Left renal cortex interstitium (tissue), 4 donors: ENCODE results near the gene PTOV1. TPM values are rescaled to one million over a fixed set of nuclear protein-coding genes. Genes with fewer than 3 reads are reported as not detected.

Experiments
- DNase-seq, 4 donors: peaks; one replicate each; pipeline ENCODE4 v3.0.0-alpha.2; 2013; ENCODE audit warnings: low read depth in 4 of 4, low spot score in 2 of 4, missing footprints in 1 of 4
- polyA plus RNA-seq, 4 donors: library from polyadenylated mRNA; unstranded; fragments of 120-200 nt; gene quantifications; one replicate each; pipeline ENCODE4 v1.2.1, GENCODE V29; 2013; ENCODE audit not compliant: insufficient read length in 4 of 4

The PTOV1 gene
- polyA plus RNA-seq, 4 donors = 234 to 396 (median 355) TPM

- DNase-seq = no peak
Observed at GRCh38 chr19:49872245-49873128, 21.5 kb downstream of the PTOV1 start.

GRCh38 chr19:49873129-49873521 lies 22.2 kb downstream of the PTOV1 start:
- DNase-seq = no peak

- no peak for DNase-seq
Observed at GRCh38 chr19:49873834-49874233, 22.9 kb downstream of the PTOV1 start.

- no peak for DNase-seq
Observed at GRCh38 chr19:49874503-49875157, 23.7 kb downstream of the PTOV1 start.

- no peak for DNase-seq
Observed at GRCh38 chr19:49875177-49875576, 24.2 kb downstream of the PTOV1 start.

GRCh38 chr19:49875857-49876421 lies 25.0 kb downstream of the PTOV1 start:
- no peak for DNase-seq

- peak; percentile 98 to 100 (median 99) for DNase-seq
Observed at GRCh38 chr19:49876422-49877019, 25.6 kb downstream of the PTOV1 start.

- peak; percentile 99 to 100 (median 99) for DNase-seq
Observed at GRCh38 chr19:49877020-49877878, 26.3 kb downstream of the PTOV1 start, which contains the start of the genes AKT1S1 and TBC1D17. Gene AKT1S1, minus strand, starts transcription at chr19:49877355. Its CDS starts 4,060 bp downstream, at chr19:49873295. Gene TBC1D17, plus strand, starts transcription at chr19:49877702. Its CDS starts 22 bp downstream, at chr19:49877724.

GRCh38 chr19:49877879-49878743 lies 27.2 kb downstream of the PTOV1 start:
- DNase-seq = peak in 3 of 4 donors; percentile 90 to 96 (median 94)

GRCh38 chr19:49878744-49879070 lies 27.7 kb downstream of the PTOV1 start:
- DNase-seq = no peak

GRCh38 chr19:49879243-49879963 lies 28.4 kb downstream of the PTOV1 start:
- no peak for DNase-seq

- DNase-seq = no peak
Observed at GRCh38 chr19:49880162-49880869, 29.4 kb downstream of the PTOV1 start.

- no peak for DNase-seq
Observed at GRCh38 chr19:49881186-49881585, 30.2 kb downstream of the PTOV1 start.

- no peak for DNase-seq
Observed at GRCh38 chr19:49881672-49882394, 30.9 kb downstream of the PTOV1 start.

- no peak for DNase-seq
Observed at GRCh38 chr19:49882643-49883042, 31.7 kb downstream of the PTOV1 start.

GRCh38 chr19:49883094-49883493 lies 32.1 kb downstream of the PTOV1 start:
- DNase-seq = no peak

- no peak for DNase-seq
Observed at GRCh38 chr19:49884109-49884508, 33.1 kb downstream of the PTOV1 start.
